Occipital lobe (tissue), 2 donors: Measurements from ENCODE around the gene SCAI. TPM values are rescaled to one million over a fixed set of nuclear protein-coding genes. Genes with fewer than 3 reads are reported as not detected.
"Not testable (repeated sequence)": the region's sequence is repeated elsewhere in the genome, so short reads cannot be mapped to it uniquely, and the experiment has no call there.

ENCODE experiments used
- DNase-seq: peaks from one replicate; lab custom pipeline; 2025; lab: John Stamatoyannopoulos, UW
- total RNA-seq: library from RNA; depleted of rRNA; stranded (reverse); fragments of >200 nt; gene quantifications from one replicate; pipeline ENCODE4 v1.2.3, GENCODE V29; 2014

The SCAI gene
- total RNA-seq, 1 donor from 2014 or later = 51.3 TPM

- DNase-seq = no peak
These were observed 36.9 kb downstream of the SCAI start for GRCh38 chr9:125106285-125106893.

GRCh38 chr9:125103770-125104460 is 39.4 kb downstream of the SCAI start:
- no peak for DNase-seq

GRCh38 chr9:125103021-125103420 is 40.3 kb downstream of the SCAI start:
- DNase-seq = no peak

DNA sequence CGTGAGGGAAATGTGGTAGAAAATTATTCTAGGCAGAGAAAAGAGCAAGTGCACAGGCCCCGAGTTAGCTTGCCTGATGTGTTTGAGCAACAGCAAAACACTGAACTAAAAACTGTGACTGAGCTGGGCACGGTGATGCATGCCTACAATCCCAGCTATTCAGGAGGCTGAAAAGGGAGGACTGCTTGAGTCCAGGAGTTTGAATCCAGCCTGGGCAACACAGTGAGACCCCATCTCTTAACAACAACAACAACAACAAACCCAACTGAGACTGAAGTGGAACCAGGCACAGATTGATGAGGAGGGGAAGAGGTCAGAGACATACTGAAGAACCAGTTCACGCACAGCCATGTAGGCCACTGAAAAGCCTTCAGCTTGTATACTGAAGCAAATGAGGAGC is 42.5 kb downstream of the SCAI start:
- DNase-seq = no peak

DNA sequence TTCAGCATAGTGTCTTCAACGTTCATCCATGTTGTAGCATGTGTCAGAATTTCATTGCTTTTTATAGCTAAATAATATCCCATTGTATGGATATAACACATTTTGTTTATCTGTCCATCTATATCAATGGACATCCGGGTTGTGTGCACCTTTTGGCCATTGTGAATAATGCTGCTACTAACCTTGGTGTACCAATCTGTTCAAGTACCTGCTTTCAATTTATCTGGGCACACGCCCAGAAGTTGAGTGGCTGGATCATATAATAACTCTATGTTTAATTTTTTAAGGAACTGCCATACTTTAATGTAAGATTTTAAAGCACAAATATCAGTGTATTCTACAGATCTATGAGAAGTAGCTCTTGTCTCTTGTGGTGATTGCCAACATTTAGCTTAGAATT is 43.5 kb downstream of the SCAI start:
- DNase-seq = no peak

- DNase-seq = no peak
These were observed 47.4 kb downstream of the SCAI start for GRCh38 chr9:125095821-125096443.

- no peak for DNase-seq
These were observed 52.2 kb downstream of the SCAI start for GRCh38 chr9:125091121-125091520.

DNA sequence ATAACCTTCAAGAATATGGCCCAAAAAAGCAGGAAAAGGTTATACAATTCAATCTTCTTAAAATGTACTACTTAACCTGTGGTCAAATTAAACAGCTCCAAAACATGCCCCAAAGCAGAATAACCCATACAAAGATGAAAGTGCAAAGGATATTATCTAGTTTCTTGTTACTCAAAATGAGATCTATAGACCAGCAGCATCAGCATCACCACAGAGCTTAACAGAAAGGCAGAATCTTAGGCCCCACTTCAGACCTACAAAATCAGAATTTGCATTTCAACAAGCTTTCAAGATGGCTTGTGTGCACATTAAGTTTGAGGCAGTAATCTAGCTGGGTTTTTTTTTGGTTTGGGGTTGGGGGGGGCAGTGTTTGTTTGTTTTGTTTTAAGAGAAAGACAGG is 54.0 kb downstream of the SCAI start:
- no peak for DNase-seq

GRCh38 chr9:125088752-125089151 is 54.6 kb downstream of the SCAI start:
- DNase-seq = no peak

GRCh38 chr9:125085703-125086477 is 57.4 kb downstream of the SCAI start:
- DNase-seq = no peak

GRCh38 chr9:125082197-125082596 is 61.1 kb downstream of the SCAI start:
- not testable (repeated sequence) for DNase-seq

GRCh38 chr9:125080797-125081196 is 62.5 kb downstream of the SCAI start:
- DNase-seq = not testable (repeated sequence)

- no peak for DNase-seq
These were observed 63.4 kb downstream of the SCAI start for GRCh38 chr9:125079931-125080330.

DNA sequence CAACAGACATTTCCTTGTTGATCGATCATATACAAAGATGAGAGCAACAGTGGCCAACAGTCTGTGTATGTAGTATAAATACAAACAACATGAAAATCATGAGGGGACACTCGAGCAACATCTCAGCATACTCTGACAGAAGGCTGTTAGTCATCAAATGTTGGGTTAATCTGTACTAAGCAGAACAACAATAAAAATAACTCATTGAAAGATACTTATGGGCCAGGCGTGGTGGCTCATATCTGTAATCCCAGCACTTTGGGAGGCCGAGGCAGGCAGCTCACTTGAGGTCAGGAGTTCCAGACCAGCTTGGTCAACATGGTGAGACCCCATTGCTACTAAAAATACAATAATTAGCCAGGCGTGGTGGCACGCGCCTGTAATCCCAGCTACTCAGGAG is 67.3 kb downstream of the SCAI start:
- no peak for DNase-seq

DNA sequence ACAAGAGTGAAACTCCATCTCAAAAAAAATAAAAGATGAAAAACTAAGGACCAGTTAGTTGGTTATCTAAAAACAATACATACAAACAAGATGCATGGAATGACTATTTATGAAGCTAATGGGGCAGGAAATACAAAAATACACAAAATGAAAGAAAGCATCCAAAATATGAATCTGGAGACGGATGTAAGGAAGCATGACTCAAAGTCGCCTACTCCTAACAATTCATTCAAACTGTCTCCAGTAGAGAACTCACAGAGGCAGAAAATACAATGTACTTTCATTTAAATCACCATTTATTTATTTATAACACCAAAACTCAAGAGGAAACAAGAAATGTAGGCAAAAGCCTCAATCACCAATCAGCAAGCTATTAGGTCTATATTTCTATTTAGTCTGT is 68.4 kb downstream of the SCAI start:
- DNase-seq = no peak

GRCh38 chr9:125066839-125067619 is 76.3 kb downstream of the SCAI start:
- DNase-seq = no peak

- no peak for DNase-seq
These were observed 81.9 kb downstream of the SCAI start for GRCh38 chr9:125061391-125061790.

DNA sequence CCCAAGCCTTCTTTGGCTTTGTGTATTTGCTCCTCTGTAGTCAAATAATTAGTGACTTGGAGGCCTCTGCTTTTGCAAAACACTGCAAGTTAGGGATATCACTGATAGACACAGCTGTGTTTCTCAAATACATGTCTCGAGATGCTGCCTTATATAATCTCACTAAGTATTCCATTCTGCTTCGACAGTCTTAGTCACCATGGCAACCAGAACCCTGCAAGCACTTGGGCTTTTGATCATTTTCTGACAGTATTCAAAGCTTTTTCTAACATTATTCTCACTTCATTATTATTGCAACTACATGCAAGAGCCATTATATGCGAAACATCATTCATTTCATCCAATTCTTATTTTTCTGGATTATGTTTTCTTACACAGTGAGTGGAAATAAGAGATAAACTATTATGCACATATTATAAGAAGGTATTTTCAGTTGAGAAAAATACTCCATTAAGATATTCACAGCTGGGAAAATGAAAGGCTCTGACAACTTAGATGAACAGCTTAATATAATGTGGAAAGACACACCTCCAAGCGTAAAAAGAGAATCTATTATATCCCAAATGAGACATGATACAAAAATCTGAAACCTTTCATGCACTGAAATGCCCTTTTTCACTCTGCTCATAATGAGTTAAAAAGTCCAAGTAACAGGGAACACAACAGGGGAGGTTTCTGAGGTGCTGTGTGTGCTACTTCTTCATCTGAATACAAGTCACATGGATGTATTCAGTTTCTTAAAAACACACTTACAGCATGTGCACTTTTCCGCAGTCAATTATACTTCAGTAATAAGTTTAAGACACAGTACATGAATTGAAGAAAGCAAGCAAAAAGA is 93.9 kb downstream of the SCAI start:
- peak; percentile 8 for DNase-seq

- no peak for DNase-seq
These were observed 99.7 kb downstream of the SCAI start for GRCh38 chr9:125043631-125044030.

DNA sequence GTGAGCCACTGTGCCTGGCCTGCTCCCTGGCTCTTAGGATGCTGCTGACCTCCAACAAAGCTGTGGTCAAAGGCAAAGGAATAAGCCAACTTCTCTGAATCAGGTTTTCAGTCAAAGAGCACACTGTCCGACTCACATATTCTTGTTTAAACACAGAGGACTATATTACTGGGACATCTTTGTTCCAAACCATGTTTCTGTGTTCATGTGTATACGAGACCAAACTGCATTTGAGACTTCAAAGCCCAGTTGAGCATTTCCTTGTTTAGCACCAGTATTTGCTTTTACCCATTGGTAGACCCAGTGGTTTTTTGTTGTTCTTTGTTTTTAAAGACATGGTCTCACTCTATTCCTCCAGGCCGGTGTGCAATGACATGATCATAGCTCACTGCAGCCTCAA is 100.2 kb downstream of the SCAI start:
- DNase-seq = no peak
